H1 (cell line): Measurements from ENCODE around the gene WDR27.

Experiments
- EP300 ChIP-seq, 2 experiments: IDR thresholded peaks; 1 replicate in 1 of 2; 2 replicates in 1 of 2; pipeline ENCODE4 v1.6.1; 2011 to 2012; ENCODE audit warnings: low read depth in 2 of 2, low read length in 2 of 2, mild to moderate bottlenecking in 2 of 2, borderline replicate concordance in 1 of 2, inconsistent platforms in 1 of 2, moderate library complexity in 1 of 2
- EZH2 ChIP-seq: fragments of 200-600 bp; sonication (generic); IDR thresholded peaks from 2 replicates; pipeline ENCODE4 v1.7.1; 2012; ENCODE audit warnings: low read depth, mild to moderate bottlenecking, moderate library complexity, low read length, inconsistent platforms; ENCODE audit not compliant: severe bottlenecking
- JUND ChIP-seq: IDR thresholded peaks from 2 replicates; pipeline ENCODE4 v1.6.1; 2011; ENCODE audit warnings: mild to moderate bottlenecking, improper control_type of control experiment, low read length
- KDM5A ChIP-seq: fragments of 200-600 bp; IDR thresholded peaks from 2 replicates; pipeline ENCODE4 v1.7.1; 2012; ENCODE audit warnings: mild to moderate bottlenecking, low read length, inconsistent platforms, mixed read lengths
- POLR2AphosphoS5 ChIP-seq: IDR thresholded peaks from 2 replicates; pipeline ENCODE4 v1.6.1; 2011; ENCODE audit warnings: low read depth, low read length
- RXRA ChIP-seq: IDR thresholded peaks from 2 replicates; pipeline ENCODE4 v1.6.1; 2011; ENCODE audit warnings: low read depth, mild to moderate bottlenecking, low read length, moderate library complexity; ENCODE audit not compliant: insufficient read depth
- TEAD4 ChIP-seq: IDR thresholded peaks from 2 replicates; pipeline ENCODE4 v1.6.1; 2012; ENCODE audit warnings: low read depth, low read length, inconsistent platforms, mixed read lengths
- TF ChIP-seq, protein P1 (sequence below), 3 experiments: IDR thresholded peaks; 1 replicate in 2 of 3; 2 replicates in 1 of 3; pipeline versions ENCODE4 v1.5.1 to v1.6.1; 2011; ENCODE audit warnings: low read length in 3 of 3, mild to moderate bottlenecking in 3 of 3, inconsistent platforms in 2 of 3, low read depth in 1 of 3, moderate library complexity in 1 of 3; ENCODE audit not compliant: insufficient read depth in 1 of 3; ENCODE audit errors: control extremely low read depth in 1 of 3

DNA sequence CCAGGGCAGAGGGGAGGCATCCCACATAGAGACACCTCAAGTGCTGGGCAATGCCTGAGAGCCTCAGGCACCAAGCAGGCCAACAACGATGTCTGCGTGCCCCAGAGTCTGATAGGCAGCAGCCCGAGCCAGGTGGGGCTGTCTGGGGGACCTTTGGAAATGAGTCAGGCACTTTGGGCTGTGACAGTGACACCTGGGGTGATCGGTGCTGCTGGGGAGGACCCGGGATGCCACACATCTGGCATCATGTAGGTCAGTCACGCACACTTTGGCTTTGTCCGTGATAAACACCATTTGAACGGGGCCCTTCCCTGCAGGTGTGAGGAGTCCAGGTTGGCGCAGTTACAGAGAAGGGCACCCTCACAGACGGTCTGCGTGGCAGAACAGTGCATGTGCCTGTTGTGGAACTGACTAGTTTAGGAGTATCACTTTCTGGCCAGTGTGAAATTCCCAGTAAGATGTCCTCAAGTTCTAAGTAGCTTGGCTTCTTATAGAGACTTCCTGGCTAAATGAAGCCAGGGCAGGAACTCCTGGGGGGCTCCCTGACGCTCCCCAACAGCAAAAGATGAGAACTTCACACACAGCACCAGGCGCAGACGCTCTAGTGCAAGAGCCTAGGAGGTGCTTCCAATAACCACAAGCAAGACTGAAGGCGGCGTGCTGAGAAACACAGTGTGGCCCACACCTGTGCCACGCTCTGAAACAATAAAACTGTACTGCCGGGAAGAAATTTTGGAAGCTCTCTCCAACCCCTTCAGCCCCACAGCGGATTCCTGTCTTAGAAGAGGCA is 134.7 kb downstream of the WDR27 start:
- no peak for TF ChIP-seq KDM5A
- TF ChIP-seq, protein P1, sequence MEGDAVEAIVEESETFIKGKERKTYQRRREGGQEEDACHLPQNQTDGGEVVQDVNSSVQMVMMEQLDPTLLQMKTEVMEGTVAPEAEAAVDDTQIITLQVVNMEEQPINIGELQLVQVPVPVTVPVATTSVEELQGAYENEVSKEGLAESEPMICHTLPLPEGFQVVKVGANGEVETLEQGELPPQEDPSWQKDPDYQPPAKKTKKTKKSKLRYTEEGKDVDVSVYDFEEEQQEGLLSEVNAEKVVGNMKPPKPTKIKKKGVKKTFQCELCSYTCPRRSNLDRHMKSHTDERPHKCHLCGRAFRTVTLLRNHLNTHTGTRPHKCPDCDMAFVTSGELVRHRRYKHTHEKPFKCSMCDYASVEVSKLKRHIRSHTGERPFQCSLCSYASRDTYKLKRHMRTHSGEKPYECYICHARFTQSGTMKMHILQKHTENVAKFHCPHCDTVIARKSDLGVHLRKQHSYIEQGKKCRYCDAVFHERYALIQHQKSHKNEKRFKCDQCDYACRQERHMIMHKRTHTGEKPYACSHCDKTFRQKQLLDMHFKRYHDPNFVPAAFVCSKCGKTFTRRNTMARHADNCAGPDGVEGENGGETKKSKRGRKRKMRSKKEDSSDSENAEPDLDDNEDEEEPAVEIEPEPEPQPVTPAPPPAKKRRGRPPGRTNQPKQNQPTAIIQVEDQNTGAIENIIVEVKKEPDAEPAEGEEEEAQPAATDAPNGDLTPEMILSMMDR (IDR thresholded peaks at IDR 0.05; ENCODE audit: control extremely low read depth in 1 of 3, insufficient read depth in 1 of 3, low read depth in 1 of 3, low read length in 3 of 3) = no peak
- no peak for TF ChIP-seq TEAD4
- TF ChIP-seq EZH2 = no peak
- no peak for TF ChIP-seq JUND
- no peak for TF ChIP-seq RXRA
- TF ChIP-seq POLR2AphosphoS5 = no peak
- TF ChIP-seq EP300 (IDR thresholded peaks at IDR 0.05; ENCODE audit: borderline replicate concordance in 1 of 2, low read depth in 2 of 2, low read length in 2 of 2) = no peak
